HEK293T (cell line): ENCODE data around the gene PLEKHG4B.

Source experiments
- CTCF ChIA-PET: fragments of 350-600 bp; formaldehyde crosslinking; extraction: SDS; loops from one replicate; lab custom pipeline; 2021; ENCODE audit warnings: antibody characterized with exemption, inconsistent platforms; lab: Yijun Ruan, JAX
- POLR2A ChIA-PET: fragments of 350-600 bp; formaldehyde crosslinking; extraction: SDS; loops from one replicate; lab custom pipeline; 2020; ENCODE audit warnings: antibody characterized with exemption, inconsistent platforms; lab: Yijun Ruan, JAX
- DNase-seq: peaks from one replicate; pipeline ENCODE4 v3.0.0; 2012; ENCODE audit warnings: mixed read lengths; ENCODE audit errors: extremely low spot score
- ARNT ChIP-seq: fragments of 450-650 bp; IDR thresholded peaks from 2 replicates; pipeline ENCODE4 v1.6.1; 2017; ENCODE audit warnings: mild to moderate bottlenecking
- BHLHE40 ChIP-seq: fragments of 450-650 bp; IDR thresholded peaks from 2 replicates; pipeline ENCODE4 v1.6.1; 2016; ENCODE audit warnings: mild to moderate bottlenecking, moderate library complexity, borderline replicate concordance
- CTBP1 ChIP-seq: fragments of 450-650 bp; IDR thresholded peaks from 2 replicates; pipeline ENCODE4 v1.6.1; 2016; ENCODE audit warnings: borderline replicate concordance
- ELF4 ChIP-seq: fragments of 450-650 bp; IDR thresholded peaks from 2 replicates; pipeline ENCODE4 v1.6.1; 2017; ENCODE audit warnings: antibody characterized with exemption
- FOXA1 ChIP-seq: fragments of 450-650 bp; IDR thresholded peaks from 2 replicates; pipeline ENCODE4 v1.6.1; 2016; ENCODE audit warnings: mild to moderate bottlenecking
- FOXK2 ChIP-seq: fragments of 450-650 bp; IDR thresholded peaks from 2 replicates; pipeline ENCODE4 v1.6.1; 2016; ENCODE audit warnings: mild to moderate bottlenecking
- FOXM1 ChIP-seq: fragments of 450-650 bp; IDR thresholded peaks from 2 replicates; pipeline ENCODE4 v1.6.1; 2017; ENCODE audit warnings: mild to moderate bottlenecking, borderline replicate concordance
- HDGF ChIP-seq: fragments of 450-650 bp; IDR thresholded peaks from 2 replicates; pipeline ENCODE4 v1.6.1; 2017; ENCODE audit warnings: antibody characterized with exemption, borderline replicate concordance
- L3MBTL2 ChIP-seq: fragments of 450-650 bp; conservative IDR thresholded peaks from 2 replicates; pipeline ENCODE4 v1.6.1; 2016; ENCODE audit warnings: mild to moderate bottlenecking
- LEF1 ChIP-seq: fragments of 450-650 bp; IDR thresholded peaks from 2 replicates; pipeline ENCODE4 v1.6.1; 2017; ENCODE audit warnings: mild to moderate bottlenecking, borderline replicate concordance
- NFRKB ChIP-seq: fragments of 450-650 bp; IDR thresholded peaks from 2 replicates; pipeline ENCODE4 v1.6.1; 2016; ENCODE audit warnings: mild to moderate bottlenecking, moderate library complexity
- PKNOX1 ChIP-seq: fragments of 450-650 bp; IDR thresholded peaks from 2 replicates; pipeline ENCODE4 v1.6.1; 2016
- SP1 ChIP-seq: fragments of 450-650 bp; IDR thresholded peaks from 2 replicates; pipeline ENCODE4 v1.6.1; 2017
- SUZ12 ChIP-seq: fragments of 450-650 bp; IDR thresholded peaks from 2 replicates; pipeline ENCODE4 v1.6.1; 2016; ENCODE audit warnings: mild to moderate bottlenecking
- TARDBP ChIP-seq: fragments of 450-650 bp; IDR thresholded peaks from 2 replicates; pipeline ENCODE4 v1.6.1; 2016
- ZNF384 ChIP-seq: fragments of 450-650 bp; IDR thresholded peaks from 2 replicates; pipeline ENCODE4 v1.6.1; 2016

Gene PLEKHG4B

DNA sequence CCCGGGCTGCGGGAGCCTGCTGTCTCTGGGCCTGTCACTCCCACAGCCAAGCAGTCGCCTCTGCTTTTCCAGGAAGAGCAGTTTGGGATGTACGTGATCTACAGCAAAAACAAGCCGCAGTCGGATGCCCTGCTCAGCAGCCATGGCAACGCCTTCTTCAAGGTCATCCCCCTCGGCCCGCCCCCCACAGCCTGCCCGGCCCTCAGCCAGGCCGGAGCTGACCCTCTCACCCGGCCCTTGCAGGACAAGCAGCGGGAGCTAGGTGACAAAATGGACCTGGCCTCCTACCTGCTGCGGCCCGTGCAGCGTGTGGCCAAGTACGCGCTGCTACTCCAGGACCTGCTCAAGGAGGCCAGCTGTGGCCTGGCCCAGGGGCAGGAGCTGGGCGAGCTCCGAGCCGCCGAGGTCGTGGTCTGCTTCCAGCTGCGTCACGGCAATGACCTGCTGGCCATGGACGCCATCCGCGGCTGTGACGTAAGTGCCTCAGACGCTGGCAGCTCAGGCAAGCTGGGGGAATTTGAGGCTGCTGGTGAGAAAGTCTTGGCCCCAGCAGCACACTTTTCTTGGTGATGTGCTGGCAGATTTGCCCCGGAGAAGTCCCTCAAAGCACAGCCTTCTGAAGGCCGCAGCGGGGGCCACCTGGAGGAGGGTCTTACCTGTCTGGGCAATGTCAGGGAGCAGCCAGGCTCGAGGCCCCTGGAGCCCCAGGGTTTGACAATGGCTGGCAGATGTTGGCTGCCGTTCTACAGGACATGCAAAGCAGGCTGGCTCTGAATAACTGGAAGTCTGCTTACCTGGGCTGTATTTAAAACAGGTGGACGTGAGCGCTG lies 79.2 kb downstream of the PLEKHG4B start:
- no peak for DNase-seq
- TF ChIP-seq BHLHE40: no peak
- POLR2A ChIA-PET: no interaction called here
- CTCF ChIA-PET: no interaction called here

GRCh38 chr5:171801-172331 lies 79.9 kb downstream of the PLEKHG4B start:
- TF ChIP-seq CTBP1 (no peak), ZNF384 (no peak), ARNT (no peak), TARDBP (no peak), SP1 (no peak), ELF4 (no peak), NFRKB (no peak), PKNOX1 (no peak), SUZ12 (no peak), BHLHE40 (no peak), FOXA1 (no peak), LEF1 (no peak), FOXK2 (no peak), L3MBTL2 (no peak)
- CTCF ChIA-PET: no interaction called here

DNA sequence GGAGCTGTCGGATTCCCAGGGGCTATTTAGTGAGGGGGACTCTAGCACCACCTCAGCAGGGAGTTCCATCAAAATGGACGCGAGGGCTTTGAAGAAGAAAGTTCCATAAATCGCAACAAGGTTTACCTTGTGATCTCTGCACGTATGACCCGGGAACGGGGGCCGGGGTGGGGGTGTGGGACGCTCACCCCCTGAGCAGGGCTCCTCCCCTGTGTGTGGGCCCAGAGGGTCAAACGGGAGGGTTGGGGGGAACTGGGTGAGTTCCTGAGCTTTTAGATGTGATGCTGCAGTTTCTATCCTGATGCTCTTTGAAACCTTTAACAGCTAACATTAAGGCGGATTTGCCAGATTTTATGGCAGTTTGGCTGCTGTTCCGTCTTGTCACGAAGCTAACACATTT lies 80.5 kb downstream of the PLEKHG4B start:
- CTCF ChIA-PET: no interaction called here
- TF ChIP-seq SUZ12 (no peak), NFRKB (no peak), LEF1 (no peak), ZNF384 (no peak), ELF4 (no peak), PKNOX1 (no peak), SP1 (no peak), BHLHE40 (no peak), HDGF (no peak), L3MBTL2 (no peak), ARNT (no peak), FOXK2 (no peak), FOXM1 (no peak), TARDBP (no peak), CTBP1 (no peak), FOXA1 (no peak)
- POLR2A ChIA-PET: no interaction called here
- no peak for DNase-seq

More at GRCh38 chr5:171801-172331, 79.9 kb downstream of the PLEKHG4B start:
- no peak for DNase-seq
- POLR2A ChIA-PET: no interaction called here

DNA sequence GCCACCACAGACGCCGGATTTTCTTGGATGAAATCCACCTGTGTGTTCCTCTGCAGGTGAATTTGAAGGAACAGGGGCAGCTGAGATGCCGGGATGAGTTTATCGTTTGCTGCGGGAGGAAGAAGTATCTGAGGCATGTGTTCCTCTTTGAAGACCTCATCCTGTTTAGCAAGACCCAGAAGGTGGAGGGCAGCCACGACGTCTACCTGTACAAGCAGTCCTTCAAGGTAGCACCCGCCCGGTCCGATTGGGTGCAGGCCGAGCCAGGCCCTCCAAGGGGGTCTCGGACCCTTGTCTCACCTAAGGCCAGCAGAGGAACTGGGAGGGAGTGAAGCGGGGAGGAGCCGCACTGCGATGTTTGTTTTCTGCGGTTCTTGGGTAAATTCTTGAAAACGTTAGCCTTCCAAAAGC lies 80.9 kb downstream of the PLEKHG4B start:
- ChIA-PET POLR2A (no interaction called here), CTCF (no interaction called here)
- no peak for TF ChIP-seq L3MBTL2
- TF ChIP-seq TARDBP: no peak
- no peak for TF ChIP-seq HDGF
- no peak for TF ChIP-seq NFRKB
- no peak for TF ChIP-seq FOXK2
- no peak for TF ChIP-seq LEF1
- TF ChIP-seq BHLHE40: no peak
- TF ChIP-seq ELF4: no peak
- TF ChIP-seq SP1: no peak
- DNase-seq: no peak

- ChIA-PET POLR2A (interaction anchor here (1.0 kb wide), 1 partner anchor 45 kb away, joined by 3 read pairs; the partner anchor contains the start of genes CCDC127 and SDHA), CTCF (interaction anchor here (1.9 kb wide), 1 partner anchor 15 kb away, joined by 6 read pairs; no protein-coding TSS in a partner anchor)
- no peak for TF ChIP-seq SUZ12
- TF ChIP-seq ARNT: no peak
- TF ChIP-seq LEF1: no peak
- no peak for TF ChIP-seq NFRKB
- TF ChIP-seq CTBP1: no peak
- TF ChIP-seq FOXK2: no peak
- TF ChIP-seq L3MBTL2: no peak
- no peak for DNase-seq
These were observed 81.7 kb downstream of the PLEKHG4B start for GRCh38 chr5:173392-174290.

GRCh38 chr5:174291-174600 lies 82.3 kb downstream of the PLEKHG4B start:
- TF ChIP-seq ELF4 (no peak), LEF1 (no peak), NFRKB (no peak), CTBP1 (no peak), ARNT (no peak), PKNOX1 (no peak), BHLHE40 (no peak), FOXK2 (no peak), HDGF (no peak), L3MBTL2 (no peak), SP1 (no peak), FOXA1 (no peak), TARDBP (no peak), ZNF384 (no peak), SUZ12 (no peak), FOXM1 (no peak)
- CTCF ChIA-PET: interaction anchor here (1.9 kb wide), 1 partner anchor 14 kb away, joined by 6 read pairs; no protein-coding TSS in a partner anchor
- POLR2A ChIA-PET: interaction anchor here (1.0 kb wide), 1 partner anchor 44 kb away, joined by 3 read pairs; the partner anchor contains the start of genes CCDC127 and SDHA
- DNase-seq: no peak
